ENCODE data around the gene PLK1.

GRCh38 chr16:23716484-23716883 lies 37.8 kb downstream of the PLK1 start:
- TF ChIP-seq CTCF (IDR thresholded peaks at IDR 0.05) (no peak), ZFX (IDR thresholded peaks at IDR 0.05; ENCODE audit: borderline replicate concordance) (no peak)
